SK-N-MC (cell line): ENCODE measurements around the gene CETN2.
A peak's percentile ranks its signal among the peaks of the same experiment; 100 is the strongest.

Experiments
- DNase-seq: peaks from one replicate; pipeline ENCODE4 v3.0.0-alpha.2; 2011; ENCODE audit warnings: low read depth, low spot score
- H3K27ac ChIP-seq: fragments of 200-600 bp; sonication (generic); 2 replicates; pipeline ENCODE4 v1.5.1; 2016; ENCODE audit warnings: mixed run types
- H3K36me3 ChIP-seq: fragments of 200-600 bp; sonication (generic); 2 replicates; pipeline ENCODE4 v1.6.1; 2017; ENCODE audit warnings: antibody characterized with exemption, low read length, mixed read lengths; ENCODE audit not compliant: insufficient read depth
- H3K4me3 ChIP-seq: fragments of 200-600 bp; sonication (generic); 2 replicates; pipeline ENCODE4 v1.5.1; 2016
- H3K9ac ChIP-seq: fragments of 200-600 bp; sonication (generic); 2 replicates; pipeline ENCODE4 v1.8.0; 2017; ENCODE audit warnings: mixed run types, mixed read lengths; ENCODE audit not compliant: insufficient read length
- H3K9me3 ChIP-seq: fragments of 200-600 bp; sonication (generic); 2 replicates; pipeline ENCODE4 v1.6.1; 2017; ENCODE audit warnings: low read depth, mild to moderate bottlenecking, antibody characterized with exemption, low read length, moderate library complexity, mixed read lengths
- EZH2 ChIP-seq: fragments of 200-600 bp; sonication (generic); IDR thresholded peaks from one replicate; pipeline ENCODE4 v1.6.1; 2017; ENCODE audit warnings: antibody characterized with exemption
- FOXP2 ChIP-seq: optimal IDR thresholded peaks from 2 replicates; pipeline ENCODE3; 2011; ENCODE audit warnings: mild to moderate bottlenecking, moderate library complexity; ENCODE audit not compliant: insufficient read depth; ENCODE audit errors: extremely low read length, control extremely low read depth
- POLR2AphosphoS5 ChIP-seq: IDR thresholded peaks from 2 replicates; pipeline ENCODE4 v1.6.1; 2012; ENCODE audit warnings: mild to moderate bottlenecking, low read depth, low read length, borderline replicate concordance

Gene CETN2

DNA sequence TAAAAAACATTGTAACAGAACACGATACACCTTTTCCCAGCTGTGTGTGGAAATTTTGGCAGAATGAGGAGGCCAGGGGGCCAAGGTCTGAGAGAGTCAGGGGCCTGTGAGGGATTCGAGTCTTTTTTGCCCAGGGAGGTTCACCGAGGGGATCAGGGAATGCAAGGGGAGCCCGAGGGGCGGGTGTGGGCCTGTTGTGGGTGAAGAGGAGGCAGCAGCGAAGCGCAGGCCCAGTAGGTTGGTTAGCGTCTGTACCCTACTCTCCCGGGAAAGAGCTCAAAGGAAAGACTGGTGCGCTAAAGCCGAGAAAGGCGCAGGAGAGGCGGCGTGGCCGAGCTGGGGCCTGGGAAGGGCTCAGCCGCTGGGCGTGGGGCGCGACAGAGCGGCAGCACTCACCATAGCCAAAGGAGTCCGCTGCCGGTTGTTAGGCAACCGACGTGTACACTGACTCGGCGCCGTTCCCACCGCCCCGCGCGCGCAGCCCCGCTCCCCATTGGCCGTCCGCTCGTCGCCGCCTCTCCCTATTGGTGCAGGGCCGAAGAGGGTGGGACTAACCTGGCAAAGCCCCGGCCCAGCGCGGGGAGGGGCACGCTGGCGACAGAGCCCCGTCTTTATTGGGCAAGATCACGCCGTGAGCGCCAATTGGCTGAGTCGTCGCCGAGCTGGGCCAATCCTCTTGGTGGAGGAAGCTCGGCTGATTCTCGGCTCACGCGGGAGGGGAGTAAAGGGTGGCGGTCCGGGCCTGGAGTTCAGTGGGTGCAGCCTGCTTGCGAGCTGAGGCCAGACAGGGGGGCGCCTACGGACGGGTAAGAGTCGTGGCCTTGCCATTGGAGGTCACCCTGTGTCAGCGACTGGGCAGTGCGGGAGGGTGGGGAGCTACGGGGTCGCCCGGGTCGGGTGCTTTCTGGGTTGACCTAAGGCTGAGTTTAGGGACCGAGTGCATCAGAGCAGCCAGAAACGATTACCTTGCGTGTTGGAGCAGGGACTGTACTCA is at the start of gene CETN2, which contains the start of gene NSDHL:
Gene CETN2, minus strand, starts transcription at position 446 of the 994 bp plus-strand sequence. Its CDS starts 47 bp downstream, at position 399.
Gene NSDHL, plus strand, starts transcription at position 752 of the 994 bp plus-strand sequence. CDS start 15,262 bp downstream, outside the sequence.
- peaks cover 21% of the 10 kb centered on the region for H3K36me3 ChIP-seq
- H3K9me3 ChIP-seq, result no peaks in the 10 kb centered on the region
- H3K9ac ChIP-seq, result peak within 1 kb of the TSS; percentile 87
- H3K27ac ChIP-seq, result no peak within 1 kb of the TSS
- DNase-seq, result peak; percentile 44
- TF ChIP-seq POLR2AphosphoS5 (peak; percentile 75; the same call in 1 of the 2 replicates), FOXP2 (no peak)
- H3K4me3 ChIP-seq, result peak within 1 kb of the TSS; percentile 82

DNA sequence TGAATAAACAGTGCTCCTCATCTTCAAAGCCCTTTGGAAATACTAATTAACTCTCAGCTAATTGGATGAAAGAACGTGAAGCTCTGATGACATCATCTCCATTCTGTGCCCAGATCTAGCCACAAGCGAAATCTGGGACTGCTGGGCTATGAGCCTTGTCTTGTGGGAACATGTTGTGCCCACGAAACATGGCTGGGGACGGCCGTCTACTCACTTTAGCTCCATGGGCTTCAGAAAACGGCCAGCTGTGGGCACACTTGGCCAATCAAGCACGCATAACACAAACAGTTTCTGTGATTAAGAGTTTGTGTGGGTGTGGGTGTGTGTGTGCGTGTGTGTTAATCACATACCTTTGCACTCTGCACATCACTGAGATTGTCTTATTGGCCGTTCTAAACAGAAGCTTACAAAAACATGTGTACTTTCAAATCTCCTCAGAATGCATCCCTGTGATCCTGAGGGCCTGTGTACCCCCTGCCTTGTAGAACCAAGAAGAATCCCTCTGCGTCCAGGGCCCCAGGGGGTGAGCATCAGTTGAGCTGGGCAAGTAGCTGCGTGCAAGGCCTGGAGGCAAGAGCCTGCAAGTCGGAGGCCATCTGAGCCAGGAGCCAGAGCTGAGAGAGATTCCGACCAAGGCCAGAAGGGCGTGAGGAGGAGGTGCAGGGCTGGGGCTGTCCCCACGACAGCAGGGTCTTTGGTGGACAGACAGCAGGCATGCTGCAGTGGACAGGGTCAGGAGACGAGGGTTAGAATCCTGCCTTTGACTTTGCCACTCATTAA is 48.6 kb upstream of the CETN2 start:
- no peak for DNase-seq
- no peaks in the 10 kb centered on the region for H3K9me3 ChIP-seq
- no peak overlapping the region for H3K4me3 ChIP-seq
- H3K36me3 ChIP-seq, result no peaks in the 10 kb centered on the region
- TF ChIP-seq EZH2 (no peak), POLR2AphosphoS5 (no peak), FOXP2 (no peak)
- H3K27ac ChIP-seq, result no peak overlapping the region
- H3K9ac ChIP-seq, result no peak overlapping the region

DNA sequence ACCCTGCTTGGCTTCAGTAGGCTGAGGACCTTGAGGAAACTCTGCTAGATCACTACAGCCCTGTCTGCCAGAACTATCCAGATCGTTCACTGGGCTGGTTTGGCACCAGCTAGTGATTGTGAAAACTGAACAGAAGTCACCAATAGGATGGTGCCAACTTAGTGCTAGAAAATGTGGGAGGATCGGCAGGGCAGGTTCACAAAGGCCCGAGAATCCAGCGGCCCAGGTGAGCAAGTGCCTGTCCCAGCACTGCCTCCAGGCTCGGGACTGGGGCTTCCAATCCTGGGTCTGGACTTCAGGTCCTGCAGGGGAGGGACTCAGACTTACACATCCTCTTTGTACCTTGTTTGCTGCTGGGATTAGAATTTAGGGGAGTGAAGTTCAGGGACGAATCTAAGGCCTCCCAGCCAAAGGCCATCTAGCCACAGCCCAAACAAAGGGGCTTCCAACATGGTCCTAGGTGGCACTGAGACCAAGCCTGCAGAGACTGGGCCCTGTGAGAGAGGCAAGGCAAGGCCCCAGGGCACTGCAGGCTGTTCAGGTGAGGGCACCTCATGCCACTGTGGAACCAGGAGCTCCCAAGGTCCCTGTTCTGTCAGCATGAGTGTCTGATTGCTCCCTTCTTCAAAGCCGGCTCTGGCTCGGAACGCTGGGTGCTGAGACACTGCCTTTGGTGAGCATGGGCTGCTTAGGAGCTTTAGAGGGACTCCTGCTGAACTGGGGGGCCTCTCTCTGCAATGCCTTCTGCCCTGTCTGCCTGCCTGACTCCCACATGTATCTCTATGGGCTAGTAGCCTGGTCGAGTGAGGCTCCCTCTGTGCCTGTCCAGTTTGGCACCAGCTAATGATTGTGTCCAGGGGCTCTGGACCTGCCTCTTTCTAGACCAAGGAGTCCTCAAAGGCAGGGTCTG is 46.6 kb upstream of the CETN2 start:
- H3K27ac ChIP-seq, result no peak overlapping the region
- H3K4me3 ChIP-seq, result no peak overlapping the region
- TF ChIP-seq EZH2 (no peak), POLR2AphosphoS5 (no peak), FOXP2 (no peak)
- H3K9ac ChIP-seq, result no peak overlapping the region
- no peak for DNase-seq
- no peaks in the 10 kb centered on the region for H3K36me3 ChIP-seq
- H3K9me3 ChIP-seq, result no peaks in the 10 kb centered on the region

DNA sequence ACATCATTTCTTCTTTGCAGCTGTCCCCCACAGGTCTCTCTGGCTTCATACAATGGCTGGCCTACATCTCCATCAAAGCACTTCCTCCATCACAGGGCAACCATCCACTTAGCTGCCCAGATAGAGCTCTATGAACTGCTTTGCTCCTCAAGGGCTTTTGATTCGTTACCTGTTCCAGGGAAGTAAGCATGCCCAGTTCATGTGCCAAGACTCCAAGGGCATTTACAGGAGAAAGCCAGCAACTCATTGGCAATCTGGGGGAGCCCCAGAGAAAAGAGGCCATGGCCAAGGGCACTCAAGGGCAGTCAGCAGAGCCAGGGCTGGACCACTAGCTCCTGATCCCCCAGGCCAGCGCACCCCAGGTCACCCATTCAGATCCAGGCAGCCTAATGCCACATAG is 42.8 kb upstream of the CETN2 start:
- no peaks in the 10 kb centered on the region for H3K9me3 ChIP-seq
- TF ChIP-seq EZH2, result no peak
- no peak for TF ChIP-seq POLR2AphosphoS5
- no peak for TF ChIP-seq FOXP2
- no peak overlapping the region for H3K27ac ChIP-seq
- H3K4me3 ChIP-seq, result no peak overlapping the region
- no peak overlapping the region for H3K9ac ChIP-seq
- H3K36me3 ChIP-seq, result peaks cover 8% of the 10 kb centered on the region; the same call in 1 of the 2 replicates
- DNase-seq, result no peak

DNA sequence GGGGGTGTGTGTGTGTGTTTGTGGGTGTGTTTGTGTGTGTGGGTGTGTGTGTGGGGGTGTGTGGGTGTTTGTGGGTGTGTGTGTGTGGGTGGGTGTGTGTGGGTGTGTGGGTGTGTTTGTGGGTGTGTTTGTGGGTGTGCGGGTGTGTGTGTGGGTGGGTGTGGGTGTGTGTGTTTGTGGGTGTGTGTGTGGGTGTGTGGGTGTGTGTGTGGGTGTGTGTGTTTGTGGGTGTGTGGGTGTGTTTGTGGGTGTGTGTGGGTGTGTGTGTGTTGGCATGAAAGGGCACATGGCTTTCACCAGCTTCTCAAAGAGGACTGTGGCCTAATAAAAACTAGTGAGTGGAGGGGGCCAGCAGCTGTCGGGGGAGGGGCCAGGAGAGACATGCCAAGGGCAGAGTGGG is 42.0 kb upstream of the CETN2 start:
- no peak overlapping the region for H3K27ac ChIP-seq
- no peak overlapping the region for H3K4me3 ChIP-seq
- no peak overlapping the region for H3K9ac ChIP-seq
- DNase-seq, result no peak
- no peaks in the 10 kb centered on the region for H3K9me3 ChIP-seq
- peaks cover 8% of the 10 kb centered on the region; the same call in 1 of the 2 replicates for H3K36me3 ChIP-seq
- no peak for TF ChIP-seq EZH2
- no peak for TF ChIP-seq FOXP2
- no peak for TF ChIP-seq POLR2AphosphoS5

DNA sequence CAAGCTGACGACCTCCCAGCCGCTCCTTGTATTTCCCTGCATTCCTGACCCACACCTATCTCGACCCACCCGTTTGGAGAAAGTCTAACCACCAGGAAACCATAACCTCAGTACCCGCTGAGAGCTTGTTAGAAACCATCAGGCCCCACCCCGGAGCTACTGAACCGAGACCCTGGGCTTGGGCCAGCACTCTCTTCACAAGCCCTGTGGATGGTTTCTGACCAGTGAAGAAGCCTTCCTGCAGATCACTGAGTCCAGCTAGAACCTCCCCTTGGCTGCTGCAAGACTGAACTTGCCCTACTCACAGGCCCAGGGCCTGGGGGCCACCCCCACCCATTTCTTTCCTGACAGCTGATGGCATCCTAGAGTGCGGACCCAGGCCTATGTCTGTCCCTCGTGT is 40.7 kb upstream of the CETN2 start:
- H3K27ac ChIP-seq, result no peak overlapping the region
- H3K9ac ChIP-seq, result no peak overlapping the region
- H3K9me3 ChIP-seq, result no peaks in the 10 kb centered on the region
- H3K4me3 ChIP-seq, result no peak overlapping the region
- DNase-seq, result no peak
- H3K36me3 ChIP-seq, result peaks cover 12% of the 10 kb centered on the region; the same call in 1 of the 2 replicates
- TF ChIP-seq FOXP2, result no peak
- no peak for TF ChIP-seq POLR2AphosphoS5
- no peak for TF ChIP-seq EZH2

DNA sequence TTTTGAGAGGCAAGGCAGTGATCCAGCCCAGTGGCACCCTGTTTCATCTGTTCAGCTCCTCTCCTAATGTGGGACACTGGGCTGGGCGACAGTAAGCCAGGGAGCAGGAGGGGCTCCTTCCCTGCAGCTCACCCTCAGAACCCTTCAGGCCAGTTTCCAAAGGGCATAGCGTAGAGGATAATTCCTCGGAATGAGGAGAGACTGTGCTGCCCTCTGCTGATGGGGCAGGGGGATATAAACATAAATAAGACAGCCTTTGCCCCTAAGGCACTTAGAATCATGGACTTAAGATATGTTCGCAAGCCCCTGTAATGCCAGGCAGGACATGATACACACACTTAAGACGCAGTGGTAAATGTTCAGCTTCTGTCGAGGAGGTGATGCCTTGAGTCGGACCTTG is 39.4 kb upstream of the CETN2 start:
- Histone ChIP-seq H3K9ac (no peak overlapping the region), H3K36me3 (peaks cover 17% of the 10 kb centered on the region; the same call in 1 of the 2 replicates), H3K4me3 (no peak overlapping the region), H3K9me3 (no peaks in the 10 kb centered on the region), H3K27ac (no peak overlapping the region)
- TF ChIP-seq FOXP2 (no peak), EZH2 (no peak), POLR2AphosphoS5 (no peak)
- no peak for DNase-seq
